Measurements from ENCODE around the gene RECQL5.
"Not testable (repeated sequence)": the region's sequence is repeated elsewhere in the genome, so short reads cannot be mapped to it uniquely, and the experiment has no call there.

DNA sequence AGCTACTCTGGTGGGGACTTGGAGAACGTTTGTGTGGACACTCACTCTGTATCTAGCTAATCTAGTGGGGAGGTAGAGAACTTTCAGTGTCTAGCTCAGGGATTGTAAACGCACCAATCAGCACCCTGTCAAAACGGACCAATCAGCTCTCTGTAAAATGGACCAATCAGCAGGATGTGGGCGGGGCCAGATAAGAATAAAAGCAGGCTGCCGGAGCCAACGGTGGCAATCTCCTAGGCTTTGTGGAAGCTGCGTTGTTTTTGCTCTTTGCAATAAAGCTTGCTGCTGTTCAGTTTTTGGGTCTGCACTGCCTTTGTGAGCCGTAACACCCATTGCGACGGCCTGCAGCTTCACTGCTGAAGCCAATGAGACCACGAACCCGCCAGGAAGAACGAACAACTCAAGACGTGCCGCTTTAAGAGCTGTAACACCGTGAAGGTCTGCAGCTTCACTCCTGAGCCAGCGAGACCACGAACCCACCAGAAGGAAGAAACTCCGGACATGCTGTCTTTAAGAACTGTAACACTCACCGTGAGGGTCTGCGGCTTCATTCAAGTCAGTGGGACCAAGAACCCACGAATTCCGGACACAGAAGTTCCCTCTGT is 85.7 kb downstream of the RECQL5 start:
- TF ChIP-seq, protein P1, sequence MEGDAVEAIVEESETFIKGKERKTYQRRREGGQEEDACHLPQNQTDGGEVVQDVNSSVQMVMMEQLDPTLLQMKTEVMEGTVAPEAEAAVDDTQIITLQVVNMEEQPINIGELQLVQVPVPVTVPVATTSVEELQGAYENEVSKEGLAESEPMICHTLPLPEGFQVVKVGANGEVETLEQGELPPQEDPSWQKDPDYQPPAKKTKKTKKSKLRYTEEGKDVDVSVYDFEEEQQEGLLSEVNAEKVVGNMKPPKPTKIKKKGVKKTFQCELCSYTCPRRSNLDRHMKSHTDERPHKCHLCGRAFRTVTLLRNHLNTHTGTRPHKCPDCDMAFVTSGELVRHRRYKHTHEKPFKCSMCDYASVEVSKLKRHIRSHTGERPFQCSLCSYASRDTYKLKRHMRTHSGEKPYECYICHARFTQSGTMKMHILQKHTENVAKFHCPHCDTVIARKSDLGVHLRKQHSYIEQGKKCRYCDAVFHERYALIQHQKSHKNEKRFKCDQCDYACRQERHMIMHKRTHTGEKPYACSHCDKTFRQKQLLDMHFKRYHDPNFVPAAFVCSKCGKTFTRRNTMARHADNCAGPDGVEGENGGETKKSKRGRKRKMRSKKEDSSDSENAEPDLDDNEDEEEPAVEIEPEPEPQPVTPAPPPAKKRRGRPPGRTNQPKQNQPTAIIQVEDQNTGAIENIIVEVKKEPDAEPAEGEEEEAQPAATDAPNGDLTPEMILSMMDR (conservative IDR thresholded peaks at IDR 0.05 in 1 of 2, IDR thresholded peaks at IDR 0.05 in 1 of 2; ENCODE audit: low read depth in 1 of 2, low read length in 2 of 2), result not testable (repeated sequence)
- TF ChIP-seq EZH2 (IDR thresholded peaks at IDR 0.05; ENCODE audit: low read length, missing control alignments), result not testable (repeated sequence)

All from fibroblast of lung (primary cell).